HL-60 (cell line): ENCODE results near the gene DDX46.

ENCODE experiments used
- DNase-seq, 2 experiments: peaks; one replicate each; pipeline ENCODE4 v3.0.0-alpha.2; 2010 to 2020; ENCODE audit warnings: low read depth in 1 of 2, low spot score in 1 of 2
- H3K27ac ChIP-seq: fragments of 250-450 bp; sonication (Bioruptor Pico); replicated peaks from 2 replicates; pipeline ENCODE4 v1.5.1; 2020; ENCODE audit warnings: mild to moderate bottlenecking, moderate library complexity
- H3K27me3 ChIP-seq: fragments of 250-450 bp; sonication (Bioruptor Pico); 2 replicates; pipeline ENCODE4 v1.5.1; 2021; ENCODE audit warnings: mild to moderate bottlenecking, moderate library complexity; ENCODE audit not compliant: insufficient read depth, poor library complexity, severe bottlenecking
- H3K4me3 ChIP-seq: replicated peaks from 2 replicates; pipeline ENCODE4 v1.5.1; 2011; ENCODE audit warnings: mild to moderate bottlenecking, control low read depth, low read length; ENCODE audit not compliant: insufficient read depth
- CTCF ChIP-seq: IDR thresholded peaks from one replicate; pipeline ENCODE4 v1.5.1; 2011; ENCODE audit warnings: low read length, control low read depth, inconsistent platforms; ENCODE audit not compliant: insufficient read depth
- GABPA ChIP-seq: IDR thresholded peaks from 2 replicates; pipeline ENCODE4 v1.6.1; 2012; ENCODE audit warnings: low read depth
- POLR2AphosphoS5 ChIP-seq: IDR thresholded peaks from 2 replicates; pipeline ENCODE4 v1.6.1; 2012; ENCODE audit warnings: low read depth
- REST ChIP-seq: IDR thresholded peaks from 2 replicates; pipeline ENCODE4 v1.6.1; 2012; ENCODE audit warnings: low read depth; ENCODE audit not compliant: insufficient replicate concordance
- SPI1 ChIP-seq: IDR thresholded peaks from 2 replicates; pipeline ENCODE4 v1.6.1; 2012; ENCODE audit warnings: low read depth, mild to moderate bottlenecking, borderline replicate concordance

The DDX46 gene

GRCh38 chr5:134738133-134738962 is 20.2 kb upstream of the DDX46 start, which contains the start of gene CAMLG:
CAMLG (plus strand) TSS chr5:134738548; CDS start chr5:134738621, 73 bp downstream.
- no peak for TF ChIP-seq SPI1
- no peak for TF ChIP-seq POLR2AphosphoS5
- TF ChIP-seq REST, result no peak
- TF ChIP-seq GABPA, result no peak
- TF ChIP-seq CTCF, result no peak
- Histone ChIP-seq H3K4me3 (peak within 1 kb of the TSS; percentile 82), H3K27ac (peak within 1 kb of the TSS; percentile 71), H3K27me3 (no peaks in the 10 kb centered on the region)
- DNase-seq, result peak; percentile 81 to 92

- TF ChIP-seq CTCF (no peak), POLR2AphosphoS5 (no peak), REST (no peak), SPI1 (no peak), GABPA (no peak)
Observed at GRCh38 chr5:134738963-134739661, 19.5 kb upstream of the DDX46 start.

GRCh38 chr5:134741052-134741451 is 17.5 kb upstream of the DDX46 start:
- no peak for TF ChIP-seq POLR2AphosphoS5
- TF ChIP-seq SPI1, result no peak
- TF ChIP-seq GABPA, result no peak
- no peak for TF ChIP-seq REST
- no peak overlapping the region for H3K27ac ChIP-seq
- H3K27me3 ChIP-seq, result no peaks in the 10 kb centered on the region
- no peak overlapping the region for H3K4me3 ChIP-seq
- no peak for DNase-seq

More at GRCh38 chr5:134738963-134739661, 19.5 kb upstream of the DDX46 start:
- no peaks in the 10 kb centered on the region for H3K27me3 ChIP-seq
- H3K27ac ChIP-seq, result peak overlapping the region; percentile 71
- peak overlapping the region; percentile 82 for H3K4me3 ChIP-seq
- DNase-seq, result peak in 1 of 2 experiments; percentile 31
